Right lobe of liver (tissue), 4 donors: ENCODE measurements around the gene CCDC97.

Experiments used
- POLR2A ChIP-seq: fragments of 450-650 bp; IDR thresholded peaks from one replicate; pipeline ENCODE4 v1.6.1; 2017; ENCODE audit warnings: antibody characterized with exemption, mild to moderate bottlenecking
- TF ChIP-seq, protein P1 (sequence below), 4 donors: fragments of 200-600 bp in 3 of 4; fragments of 450-650 bp in 1 of 4; IDR thresholded peaks; one replicate each; pipeline versions ENCODE4 v1.5.1 to v1.8.0; 2016 to 2022; ENCODE audit warnings: antibody characterized with exemption in 4 of 4, mild to moderate bottlenecking in 2 of 4
- donor health status: DM: no; HTN: no; CAD: no.
- donor health status: DM: no; HTN: no; CAD: no.
- donor health status: DM: no; HTN: yes; CAD: no.

DNA sequence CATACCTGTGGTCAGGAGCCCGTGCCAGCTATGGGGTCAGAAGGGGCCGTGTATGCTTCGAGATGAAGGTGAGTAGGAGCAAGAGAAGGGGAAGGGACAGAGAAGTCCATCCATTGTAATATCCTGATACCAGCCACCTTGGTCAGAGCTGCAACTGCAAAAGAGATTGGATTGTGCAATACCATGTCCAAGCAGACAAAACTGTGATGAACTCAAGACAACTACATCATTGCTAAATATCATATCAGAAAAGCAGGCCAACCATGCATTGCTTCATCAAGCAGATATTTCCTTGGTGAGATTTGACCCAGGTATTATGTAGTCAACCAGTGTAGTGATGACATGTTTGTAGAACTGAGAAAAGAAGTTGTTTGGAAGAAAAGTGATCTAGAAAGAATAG is 33.7 kb upstream of the CCDC97 start:
- no peak for TF ChIP-seq POLR2A
- TF ChIP-seq, protein P1, sequence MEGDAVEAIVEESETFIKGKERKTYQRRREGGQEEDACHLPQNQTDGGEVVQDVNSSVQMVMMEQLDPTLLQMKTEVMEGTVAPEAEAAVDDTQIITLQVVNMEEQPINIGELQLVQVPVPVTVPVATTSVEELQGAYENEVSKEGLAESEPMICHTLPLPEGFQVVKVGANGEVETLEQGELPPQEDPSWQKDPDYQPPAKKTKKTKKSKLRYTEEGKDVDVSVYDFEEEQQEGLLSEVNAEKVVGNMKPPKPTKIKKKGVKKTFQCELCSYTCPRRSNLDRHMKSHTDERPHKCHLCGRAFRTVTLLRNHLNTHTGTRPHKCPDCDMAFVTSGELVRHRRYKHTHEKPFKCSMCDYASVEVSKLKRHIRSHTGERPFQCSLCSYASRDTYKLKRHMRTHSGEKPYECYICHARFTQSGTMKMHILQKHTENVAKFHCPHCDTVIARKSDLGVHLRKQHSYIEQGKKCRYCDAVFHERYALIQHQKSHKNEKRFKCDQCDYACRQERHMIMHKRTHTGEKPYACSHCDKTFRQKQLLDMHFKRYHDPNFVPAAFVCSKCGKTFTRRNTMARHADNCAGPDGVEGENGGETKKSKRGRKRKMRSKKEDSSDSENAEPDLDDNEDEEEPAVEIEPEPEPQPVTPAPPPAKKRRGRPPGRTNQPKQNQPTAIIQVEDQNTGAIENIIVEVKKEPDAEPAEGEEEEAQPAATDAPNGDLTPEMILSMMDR (IDR thresholded peaks at IDR 0.05) = no peak
